Liver (tissue), 3 donors: ENCODE data around the gene HACD2.

ENCODE experiments used
- JUND ChIP-seq, 2 donors: IDR thresholded peaks; 2 replicates each; pipeline ENCODE4 v1.6.1; 2016; ENCODE audit warnings: antibody characterized with exemption in 2 of 2
- NR2F2 ChIP-seq: IDR thresholded peaks from 2 replicates; pipeline ENCODE4 v1.6.1; 2016; ENCODE audit warnings: antibody characterized with exemption
- RXRA ChIP-seq, 2 donors: IDR thresholded peaks; 2 replicates each; pipeline ENCODE4 v1.6.1; 2017 to 2018; ENCODE audit warnings: antibody characterized with exemption in 2 of 2, mild to moderate bottlenecking in 1 of 2
- TF ChIP-seq, protein P1 (sequence below): fragments of 150-350 bp; IDR thresholded peaks from 2 replicates; pipeline ENCODE4 v1.5.1; 2017; ENCODE audit warnings: improper control_type of control experiment, low read depth, low read length; ENCODE audit not compliant: missing input control
- TF ChIP-seq, protein P2 (sequence below): IDR thresholded peaks from 2 replicates; pipeline ENCODE4 v1.6.1; 2016; ENCODE audit warnings: antibody characterized with exemption
- donor health status: healthy.
- donor health status: healthy.

DNA sequence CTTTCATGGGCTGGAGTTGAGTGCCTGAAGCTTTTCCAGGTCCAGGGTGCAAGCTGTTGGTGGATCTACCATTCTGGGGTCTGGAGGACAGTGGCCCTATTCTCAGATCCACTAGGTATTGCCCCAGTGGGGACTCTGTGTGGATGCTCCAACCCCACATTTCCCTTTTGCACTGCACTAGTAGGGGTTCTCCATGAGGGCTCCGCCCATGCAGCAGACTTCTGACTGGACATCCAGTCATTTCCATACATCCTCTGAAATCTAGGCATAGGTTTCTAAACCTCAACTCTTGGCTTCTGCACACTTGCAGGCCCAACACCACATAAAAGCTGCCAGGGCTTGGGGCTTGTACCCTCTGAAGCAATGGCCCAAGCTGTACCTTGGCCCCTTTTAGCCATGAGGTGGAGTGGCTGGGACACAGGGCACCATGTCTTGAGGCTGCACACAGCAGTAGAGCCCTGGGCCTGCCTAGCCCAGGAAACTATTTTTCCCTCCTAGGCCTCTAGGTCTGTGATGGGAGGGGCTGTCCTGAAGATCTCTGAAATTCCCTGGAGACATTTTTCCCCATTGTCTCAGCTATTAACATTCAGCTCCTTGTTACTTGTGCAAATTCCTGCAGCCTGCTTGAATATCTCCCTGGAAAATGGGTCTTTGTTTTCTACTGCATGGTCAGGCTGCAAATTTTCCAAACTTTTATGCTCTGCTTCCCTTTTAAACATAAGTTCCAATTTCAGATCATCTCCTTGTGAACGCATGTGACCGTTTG is 6.0 kb upstream of the HACD2 start:
- TF ChIP-seq JUND (IDR thresholded peaks at IDR 0.05) (no peak), RXRA (IDR thresholded peaks at IDR 0.05) (no peak), NR2F2 (no peak)
- TF ChIP-seq, protein P1, sequence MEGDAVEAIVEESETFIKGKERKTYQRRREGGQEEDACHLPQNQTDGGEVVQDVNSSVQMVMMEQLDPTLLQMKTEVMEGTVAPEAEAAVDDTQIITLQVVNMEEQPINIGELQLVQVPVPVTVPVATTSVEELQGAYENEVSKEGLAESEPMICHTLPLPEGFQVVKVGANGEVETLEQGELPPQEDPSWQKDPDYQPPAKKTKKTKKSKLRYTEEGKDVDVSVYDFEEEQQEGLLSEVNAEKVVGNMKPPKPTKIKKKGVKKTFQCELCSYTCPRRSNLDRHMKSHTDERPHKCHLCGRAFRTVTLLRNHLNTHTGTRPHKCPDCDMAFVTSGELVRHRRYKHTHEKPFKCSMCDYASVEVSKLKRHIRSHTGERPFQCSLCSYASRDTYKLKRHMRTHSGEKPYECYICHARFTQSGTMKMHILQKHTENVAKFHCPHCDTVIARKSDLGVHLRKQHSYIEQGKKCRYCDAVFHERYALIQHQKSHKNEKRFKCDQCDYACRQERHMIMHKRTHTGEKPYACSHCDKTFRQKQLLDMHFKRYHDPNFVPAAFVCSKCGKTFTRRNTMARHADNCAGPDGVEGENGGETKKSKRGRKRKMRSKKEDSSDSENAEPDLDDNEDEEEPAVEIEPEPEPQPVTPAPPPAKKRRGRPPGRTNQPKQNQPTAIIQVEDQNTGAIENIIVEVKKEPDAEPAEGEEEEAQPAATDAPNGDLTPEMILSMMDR = no peak
- TF ChIP-seq, protein P2, sequence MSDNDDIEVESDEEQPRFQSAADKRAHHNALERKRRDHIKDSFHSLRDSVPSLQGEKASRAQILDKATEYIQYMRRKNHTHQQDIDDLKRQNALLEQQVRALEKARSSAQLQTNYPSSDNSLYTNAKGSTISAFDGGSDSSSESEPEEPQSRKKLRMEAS = no peak
